Measurements from ENCODE around the gene PYROXD2.

The PYROXD2 gene

DNA sequence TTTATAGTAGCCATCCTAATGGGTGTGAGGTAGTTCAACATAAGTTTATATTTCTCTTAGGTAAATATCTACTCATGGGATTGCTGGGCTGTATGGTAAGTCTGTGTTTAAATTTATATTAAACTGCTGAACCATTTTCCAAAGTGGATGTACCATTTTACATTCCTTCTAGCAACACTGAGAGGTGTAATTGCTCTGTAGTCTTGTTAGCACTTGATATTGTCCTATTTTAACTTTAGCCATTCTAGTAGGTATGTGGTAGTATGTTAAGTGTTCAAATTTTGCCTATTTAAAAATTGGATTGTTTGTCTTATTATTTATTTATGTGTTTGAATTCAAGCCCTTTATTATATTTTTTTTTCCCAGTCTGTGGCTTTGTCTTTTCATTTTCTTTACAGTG is 34.3 kb upstream of the PYROXD2 start:
- TF ChIP-seq NFIC (IDR thresholded peaks at IDR 0.05) (no peak), EP300 (IDR thresholded peaks at IDR 0.05; ENCODE audit: borderline replicate concordance) (no peak), TEAD4 (IDR thresholded peaks at IDR 0.05) (no peak), CEBPB (IDR thresholded peaks at IDR 0.05) (no peak), FOXM1 (IDR thresholded peaks at IDR 0.05; ENCODE audit: borderline replicate concordance, low read depth) (no peak), RAD21 (IDR thresholded peaks at IDR 0.05; ENCODE audit: low read depth) (no peak), EGR1 (IDR thresholded peaks at IDR 0.05) (no peak), ZBTB7A (IDR thresholded peaks at IDR 0.05; ENCODE audit: low read depth) (no peak), TCF12 (IDR thresholded peaks at IDR 0.05; ENCODE audit: low read depth) (no peak), CREB1 (IDR thresholded peaks at IDR 0.05; ENCODE audit: low read depth) (no peak), TAF1 (IDR thresholded peaks at IDR 0.05; ENCODE audit: low read depth) (no peak), YY1 (IDR thresholded peaks at IDR 0.05; ENCODE audit: low read depth) (no peak)
- TF ChIP-seq, protein P1, sequence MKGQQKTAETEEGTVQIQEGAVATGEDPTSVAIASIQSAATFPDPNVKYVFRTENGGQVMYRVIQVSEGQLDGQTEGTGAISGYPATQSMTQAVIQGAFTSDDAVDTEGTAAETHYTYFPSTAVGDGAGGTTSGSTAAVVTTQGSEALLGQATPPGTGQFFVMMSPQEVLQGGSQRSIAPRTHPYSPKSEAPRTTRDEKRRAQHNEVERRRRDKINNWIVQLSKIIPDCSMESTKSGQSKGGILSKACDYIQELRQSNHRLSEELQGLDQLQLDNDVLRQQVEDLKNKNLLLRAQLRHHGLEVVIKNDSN (IDR thresholded peaks at IDR 0.05) = no peak
- TF ChIP-seq, protein P2, sequence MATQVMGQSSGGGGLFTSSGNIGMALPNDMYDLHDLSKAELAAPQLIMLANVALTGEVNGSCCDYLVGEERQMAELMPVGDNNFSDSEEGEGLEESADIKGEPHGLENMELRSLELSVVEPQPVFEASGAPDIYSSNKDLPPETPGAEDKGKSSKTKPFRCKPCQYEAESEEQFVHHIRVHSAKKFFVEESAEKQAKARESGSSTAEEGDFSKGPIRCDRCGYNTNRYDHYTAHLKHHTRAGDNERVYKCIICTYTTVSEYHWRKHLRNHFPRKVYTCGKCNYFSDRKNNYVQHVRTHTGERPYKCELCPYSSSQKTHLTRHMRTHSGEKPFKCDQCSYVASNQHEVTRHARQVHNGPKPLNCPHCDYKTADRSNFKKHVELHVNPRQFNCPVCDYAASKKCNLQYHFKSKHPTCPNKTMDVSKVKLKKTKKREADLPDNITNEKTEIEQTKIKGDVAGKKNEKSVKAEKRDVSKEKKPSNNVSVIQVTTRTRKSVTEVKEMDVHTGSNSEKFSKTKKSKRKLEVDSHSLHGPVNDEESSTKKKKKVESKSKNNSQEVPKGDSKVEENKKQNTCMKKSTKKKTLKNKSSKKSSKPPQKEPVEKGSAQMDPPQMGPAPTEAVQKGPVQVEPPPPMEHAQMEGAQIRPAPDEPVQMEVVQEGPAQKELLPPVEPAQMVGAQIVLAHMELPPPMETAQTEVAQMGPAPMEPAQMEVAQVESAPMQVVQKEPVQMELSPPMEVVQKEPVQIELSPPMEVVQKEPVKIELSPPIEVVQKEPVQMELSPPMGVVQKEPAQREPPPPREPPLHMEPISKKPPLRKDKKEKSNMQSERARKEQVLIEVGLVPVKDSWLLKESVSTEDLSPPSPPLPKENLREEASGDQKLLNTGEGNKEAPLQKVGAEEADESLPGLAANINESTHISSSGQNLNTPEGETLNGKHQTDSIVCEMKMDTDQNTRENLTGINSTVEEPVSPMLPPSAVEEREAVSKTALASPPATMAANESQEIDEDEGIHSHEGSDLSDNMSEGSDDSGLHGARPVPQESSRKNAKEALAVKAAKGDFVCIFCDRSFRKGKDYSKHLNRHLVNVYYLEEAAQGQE (IDR thresholded peaks at IDR 0.05; ENCODE audit: low read depth) = no peak
- TF ChIP-seq, protein P3, sequence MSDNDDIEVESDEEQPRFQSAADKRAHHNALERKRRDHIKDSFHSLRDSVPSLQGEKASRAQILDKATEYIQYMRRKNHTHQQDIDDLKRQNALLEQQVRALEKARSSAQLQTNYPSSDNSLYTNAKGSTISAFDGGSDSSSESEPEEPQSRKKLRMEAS (IDR thresholded peaks at IDR 0.05) = no peak

DNA sequence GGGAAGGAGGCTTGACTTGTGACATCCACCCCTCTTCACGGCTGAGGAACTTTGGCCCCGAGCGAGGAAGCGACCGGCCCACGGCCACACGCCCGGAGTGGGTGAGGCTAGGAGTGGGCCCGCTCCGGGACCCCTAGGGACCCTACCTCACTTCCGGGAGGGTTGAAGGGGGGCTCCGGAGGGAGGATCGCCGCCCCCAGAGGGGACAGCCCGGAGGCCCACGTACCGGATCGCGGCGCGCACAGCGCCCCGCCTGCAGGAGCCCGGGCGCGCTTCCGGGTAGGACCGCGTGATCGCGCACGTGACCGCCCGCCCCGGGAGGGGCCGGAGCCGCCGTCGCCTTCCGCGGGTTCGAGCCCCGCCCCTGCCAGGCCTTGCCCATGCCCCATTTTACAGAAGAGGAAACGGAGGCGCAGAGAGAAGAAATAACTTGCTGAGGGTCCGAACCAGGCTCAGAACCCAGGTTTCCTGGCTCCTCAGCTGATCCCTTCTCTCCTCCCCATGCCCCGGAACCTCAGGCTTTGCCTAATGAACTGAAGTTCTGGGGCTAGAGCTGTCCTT is 31.8 kb upstream of the PYROXD2 start, which contains the start of gene HPS1:
TSS of gene HPS1 (minus strand) at position 275 of the 561 bp plus-strand sequence. CDS start 3,695 bp downstream, outside the sequence.
- TF ChIP-seq NFIC (IDR thresholded peaks at IDR 0.05) (0 out of 2 replicates have a peak, but pooled peaks have one; percentile 17), CEBPB (IDR thresholded peaks at IDR 0.05) (peak; percentile 16; the same call in 1 of the 2 replicates), TEAD4 (IDR thresholded peaks at IDR 0.05) (0 out of 2 replicates have a peak, but pooled peaks have one; percentile 27), EP300 (IDR thresholded peaks at IDR 0.05; ENCODE audit: borderline replicate concordance) (no peak), EGR1 (IDR thresholded peaks at IDR 0.05) (0 out of 2 replicates have a peak, but pooled peaks have one; percentile 19), CREB1 (IDR thresholded peaks at IDR 0.05; ENCODE audit: low read depth) (0 out of 2 replicates have a peak, but pooled peaks have one; percentile 14), TCF12 (IDR thresholded peaks at IDR 0.05; ENCODE audit: low read depth) (peak; percentile 49; the same call in 1 of the 2 replicates), FOXM1 (IDR thresholded peaks at IDR 0.05; ENCODE audit: borderline replicate concordance, low read depth) (no peak), ZBTB7A (IDR thresholded peaks at IDR 0.05; ENCODE audit: low read depth) (peak; percentile 82; the same call in 1 of the 2 replicates), RAD21 (IDR thresholded peaks at IDR 0.05; ENCODE audit: low read depth) (no peak), YY1 (IDR thresholded peaks at IDR 0.05; ENCODE audit: low read depth) (0 out of 2 replicates have a peak, but pooled peaks have one; percentile 51), TAF1 (IDR thresholded peaks at IDR 0.05; ENCODE audit: low read depth) (peak; percentile 64)
- TF ChIP-seq, protein P1 (IDR thresholded peaks at IDR 0.05) = peak; percentile 100
- TF ChIP-seq, protein P3 (IDR thresholded peaks at IDR 0.05) = peak; percentile 87
- TF ChIP-seq, protein P2 (IDR thresholded peaks at IDR 0.05; ENCODE audit: low read depth) = no peak

DNA sequence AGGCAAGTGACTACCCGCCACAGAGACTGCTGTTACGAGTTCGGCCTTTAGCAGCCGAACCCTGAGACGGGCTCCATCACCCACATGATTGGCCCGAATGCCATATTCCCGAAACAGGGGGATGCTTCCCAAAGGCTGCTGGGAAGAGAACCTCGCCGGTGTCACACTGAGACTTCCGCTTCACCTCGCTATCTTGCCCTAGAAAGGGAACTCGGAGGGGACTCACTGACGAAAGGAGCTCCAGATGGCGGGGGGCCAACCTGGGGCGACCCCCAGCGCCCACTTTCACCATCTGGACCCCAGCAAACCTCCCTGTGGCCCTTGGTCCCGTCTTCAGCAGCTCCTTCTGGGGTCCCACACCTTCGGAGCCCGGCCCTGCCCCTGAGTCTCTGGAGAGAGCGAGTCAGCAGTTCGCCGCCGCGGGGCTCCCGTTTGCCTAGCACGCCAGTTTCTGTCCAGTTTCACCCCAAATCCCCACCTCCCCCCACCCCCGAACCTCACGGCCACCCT is 31.2 kb upstream of the PYROXD2 start:
- TF ChIP-seq, protein P1 (IDR thresholded peaks at IDR 0.05) = no peak
- TF ChIP-seq TAF1 (IDR thresholded peaks at IDR 0.05; ENCODE audit: low read depth) = no peak
- TF ChIP-seq, protein P2 (IDR thresholded peaks at IDR 0.05; ENCODE audit: low read depth) = no peak
- TF ChIP-seq CREB1 (IDR thresholded peaks at IDR 0.05; ENCODE audit: low read depth) = no peak
- TF ChIP-seq ZBTB7A (IDR thresholded peaks at IDR 0.05; ENCODE audit: low read depth) = no peak
- no peak for TF ChIP-seq CEBPB (IDR thresholded peaks at IDR 0.05)
- TF ChIP-seq TCF12 (IDR thresholded peaks at IDR 0.05; ENCODE audit: low read depth) = no peak
- TF ChIP-seq NFIC (IDR thresholded peaks at IDR 0.05) = no peak
